Measurements from ENCODE around the gene RUBCN. TPM values are rescaled to one million over a fixed set of nuclear protein-coding genes. Genes with fewer than 3 reads are reported as not detected.
A peak's percentile ranks its signal among the peaks of the same experiment; 100 is the strongest.

RUBCN gene
- total and polyA plus RNA-seq, 9 of the 15 experiments (the other 6 are each of a cell fraction or from before 2014, with no cell fraction given), result 8.4 to 24.0 (median 11.9) TPM

DNA sequence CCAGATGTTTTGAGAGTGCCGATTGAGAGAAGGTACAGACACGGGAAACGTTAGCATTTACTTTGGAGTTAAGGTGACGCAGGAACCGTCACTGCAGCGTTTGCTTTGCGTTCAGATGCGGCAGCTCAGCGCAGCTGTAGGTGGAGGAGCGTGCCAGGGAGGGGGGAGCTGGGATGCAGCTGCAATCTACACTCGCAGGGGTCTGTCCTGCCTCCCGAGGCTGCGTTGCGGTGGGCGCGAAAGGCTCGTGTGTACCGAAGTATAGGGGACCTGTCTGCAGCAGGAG, 12.6 kb upstream of the RUBCN start (continued):
- TF ChIP-seq, protein P1, sequence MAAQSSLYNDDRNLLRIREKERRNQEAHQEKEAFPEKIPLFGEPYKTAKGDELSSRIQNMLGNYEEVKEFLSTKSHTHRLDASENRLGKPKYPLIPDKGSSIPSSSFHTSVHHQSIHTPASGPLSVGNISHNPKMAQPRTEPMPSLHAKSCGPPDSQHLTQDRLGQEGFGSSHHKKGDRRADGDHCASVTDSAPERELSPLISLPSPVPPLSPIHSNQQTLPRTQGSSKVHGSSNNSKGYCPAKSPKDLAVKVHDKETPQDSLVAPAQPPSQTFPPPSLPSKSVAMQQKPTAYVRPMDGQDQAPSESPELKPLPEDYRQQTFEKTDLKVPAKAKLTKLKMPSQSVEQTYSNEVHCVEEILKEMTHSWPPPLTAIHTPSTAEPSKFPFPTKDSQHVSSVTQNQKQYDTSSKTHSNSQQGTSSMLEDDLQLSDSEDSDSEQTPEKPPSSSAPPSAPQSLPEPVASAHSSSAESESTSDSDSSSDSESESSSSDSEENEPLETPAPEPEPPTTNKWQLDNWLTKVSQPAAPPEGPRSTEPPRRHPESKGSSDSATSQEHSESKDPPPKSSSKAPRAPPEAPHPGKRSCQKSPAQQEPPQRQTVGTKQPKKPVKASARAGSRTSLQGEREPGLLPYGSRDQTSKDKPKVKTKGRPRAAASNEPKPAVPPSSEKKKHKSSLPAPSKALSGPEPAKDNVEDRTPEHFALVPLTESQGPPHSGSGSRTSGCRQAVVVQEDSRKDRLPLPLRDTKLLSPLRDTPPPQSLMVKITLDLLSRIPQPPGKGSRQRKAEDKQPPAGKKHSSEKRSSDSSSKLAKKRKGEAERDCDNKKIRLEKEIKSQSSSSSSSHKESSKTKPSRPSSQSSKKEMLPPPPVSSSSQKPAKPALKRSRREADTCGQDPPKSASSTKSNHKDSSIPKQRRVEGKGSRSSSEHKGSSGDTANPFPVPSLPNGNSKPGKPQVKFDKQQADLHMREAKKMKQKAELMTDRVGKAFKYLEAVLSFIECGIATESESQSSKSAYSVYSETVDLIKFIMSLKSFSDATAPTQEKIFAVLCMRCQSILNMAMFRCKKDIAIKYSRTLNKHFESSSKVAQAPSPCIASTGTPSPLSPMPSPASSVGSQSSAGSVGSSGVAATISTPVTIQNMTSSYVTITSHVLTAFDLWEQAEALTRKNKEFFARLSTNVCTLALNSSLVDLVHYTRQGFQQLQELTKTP (IDR thresholded peaks at IDR 0.05; ENCODE audit: low read depth in 1 of 2, partially characterized antibody in 2 of 2), result no peak
- TF ChIP-seq DIDO1 (tag; IDR thresholded peaks at IDR 0.05; ENCODE audit: low read depth) (no peak), GATAD2A (IDR thresholded peaks at IDR 0.05) (peak; percentile 69; the same call in 1 of the 2 replicates), JUNB (CRISPR knock-in tag; conservative IDR thresholded peaks at IDR 0.05) (no peak), ZNF263 (CRISPR knock-in tag; IDR thresholded peaks at IDR 0.05; ENCODE audit: borderline replicate concordance) (0 out of 2 replicates have a peak, but pooled peaks have one; percentile 76), NR2C2 (CRISPR knock-in tag; IDR thresholded peaks at IDR 0.05) (peak; percentile 47; the same call in 1 of the 2 replicates), NR2C2 (tag; IDR thresholded peaks at IDR 0.05) (no peak)
